A549 treated with RU486 at 1 μM for 4 hours (cell line): ENCODE results near the gene KIN. TPM values are rescaled to one million over a fixed set of nuclear protein-coding genes. Genes with fewer than 3 reads are reported as not detected.

Experiments used
- total RNA-seq: library from RNA; stranded (reverse); fragments of 200-300 nt; extraction: Qiagen RNA extraction; gene quantifications from 5 replicates; pipeline ENCODE4 v1.2.3, GENCODE V29; 2022; ENCODE audit warnings: low read depth

Gene KIN, protein sequence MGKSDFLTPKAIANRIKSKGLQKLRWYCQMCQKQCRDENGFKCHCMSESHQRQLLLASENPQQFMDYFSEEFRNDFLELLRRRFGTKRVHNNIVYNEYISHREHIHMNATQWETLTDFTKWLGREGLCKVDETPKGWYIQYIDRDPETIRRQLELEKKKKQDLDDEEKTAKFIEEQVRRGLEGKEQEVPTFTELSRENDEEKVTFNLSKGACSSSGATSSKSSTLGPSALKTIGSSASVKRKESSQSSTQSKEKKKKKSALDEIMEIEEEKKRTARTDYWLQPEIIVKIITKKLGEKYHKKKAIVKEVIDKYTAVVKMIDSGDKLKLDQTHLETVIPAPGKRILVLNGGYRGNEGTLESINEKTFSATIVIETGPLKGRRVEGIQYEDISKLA
- total RNA-seq: 8.7 to 13.0 TPM (median 12.1 TPM) in 5 replicates

DNA sequence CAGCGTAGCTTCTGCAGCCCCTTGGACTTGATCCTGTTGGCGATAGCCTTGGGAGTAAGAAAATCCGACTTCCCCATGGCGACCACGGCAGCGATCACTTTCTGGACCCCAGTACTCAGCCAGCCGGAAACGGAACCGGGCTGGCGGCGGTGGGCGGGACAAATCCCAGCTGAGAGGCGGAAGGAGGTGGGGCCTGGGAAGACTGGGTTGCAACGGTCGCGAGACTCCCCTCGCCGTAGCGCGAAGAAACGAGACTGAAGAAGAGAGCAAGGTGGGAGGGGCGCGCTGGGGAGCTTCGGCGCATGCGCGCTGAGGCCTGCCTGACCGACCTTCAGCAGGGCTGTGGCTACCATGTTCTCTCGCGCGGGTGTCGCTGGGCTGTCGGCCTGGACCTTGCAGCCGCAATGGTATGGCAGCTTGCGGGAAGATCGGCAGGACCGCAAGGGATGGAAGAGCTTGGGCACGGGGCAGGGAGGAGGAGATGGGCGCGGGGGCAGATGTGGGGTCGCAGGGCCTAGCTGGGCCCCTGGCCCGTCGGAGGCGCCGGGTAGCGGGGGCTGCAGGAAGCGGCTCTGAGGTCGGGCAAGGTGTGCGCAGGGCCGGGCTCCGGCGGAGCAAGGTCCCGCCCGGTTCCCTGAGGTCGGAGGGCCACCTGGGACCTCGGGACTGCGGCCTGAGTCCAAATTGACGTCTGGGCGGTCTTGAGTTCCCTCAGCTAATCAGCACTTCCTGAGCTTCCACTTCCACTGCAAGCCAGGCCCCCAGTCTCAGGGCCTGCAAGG lies at the start of gene KIN, which contains the start of gene ATP5F1C:
TSS of gene KIN (minus strand) at position 137 of the 782 bp plus-strand sequence. CDS start at position 77, 60 bp downstream.
TSS of gene ATP5F1C (plus strand) at position 321 of the 782 bp plus-strand sequence. CDS start at position 352, 31 bp downstream.

GRCh38 chr10:7818295-7819120 lies 30.7 kb upstream of the KIN start, which contains the start of gene TAF3:
TSS of gene TAF3 (plus strand) at chr10:7818505. CDS start at chr10:7818710, 205 bp downstream.

DNA sequence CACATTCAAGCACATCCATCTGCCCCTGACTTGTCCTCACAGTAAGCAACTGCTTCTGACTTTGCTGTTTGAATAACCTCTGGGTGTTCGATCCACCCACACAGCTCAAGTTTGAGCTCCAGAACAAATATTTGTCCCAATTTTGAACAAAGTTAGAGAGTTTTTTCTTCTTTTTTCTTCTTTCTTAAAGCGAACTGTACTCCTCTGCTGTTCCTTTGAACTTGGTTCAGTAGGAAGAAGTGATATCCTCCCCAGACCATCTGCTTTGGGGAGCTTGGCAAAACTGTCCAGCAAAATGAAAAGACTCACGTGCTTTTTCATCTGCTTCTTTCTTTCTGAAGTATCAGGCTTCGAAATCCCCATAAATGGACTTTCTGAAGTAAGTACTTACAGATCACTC lies 84.7 kb downstream of the KIN start, which contains the start of gene ITIH2:
TSS of gene ITIH2 (plus strand) at position 177 of the 400 bp plus-strand sequence. CDS start at position 296, 119 bp downstream.

Other genes with a start within 250 kb of the KIN start
- gene ITIH5, start 121.0 kb downstream of the KIN start, total RNA-seq: 0.03 to 0.13 TPM (median 0.08 TPM) in 3 of 5 replicates, not detected in the others
- 0.08 to 0.36 TPM (median 0.27 TPM) in 5 replicates for gene ITIH2, start 84.7 kb downstream of the KIN start, total RNA-seq
- 274 to 340 TPM (median 279 TPM) in 5 replicates for gene ATP5F1C, start 184 bp upstream of the KIN start, total RNA-seq
- 7.9 to 9.5 TPM (median 8.8 TPM) in 5 replicates for gene TAF3, start 30.5 kb upstream of the KIN start, total RNA-seq